22Rv1 (cell line): ENCODE data around the gene PCNX4.
A peak's percentile ranks its signal among the peaks of the same experiment; 100 is the strongest.
"Not testable (repeated sequence)": the region's sequence is repeated elsewhere in the genome, so short reads cannot be mapped to it uniquely, and the experiment has no call there.

Experiments used
- H3K27ac ChIP-seq: fragments of 450-650 bp; 2 replicates; pipeline ENCODE4 v1.5.1; 2017
- ZFX ChIP-seq: fragments of 450-650 bp; IDR thresholded peaks from 2 replicates; pipeline ENCODE4 v1.6.1; 2017; ENCODE audit warnings: antibody characterized with exemption, borderline replicate concordance
- TF ChIP-seq, protein P1 (sequence below): fragments of 450-650 bp; IDR thresholded peaks from 2 replicates; pipeline ENCODE4 v1.5.1; 2017; ENCODE audit warnings: mild to moderate bottlenecking

PCNX4 gene

DNA sequence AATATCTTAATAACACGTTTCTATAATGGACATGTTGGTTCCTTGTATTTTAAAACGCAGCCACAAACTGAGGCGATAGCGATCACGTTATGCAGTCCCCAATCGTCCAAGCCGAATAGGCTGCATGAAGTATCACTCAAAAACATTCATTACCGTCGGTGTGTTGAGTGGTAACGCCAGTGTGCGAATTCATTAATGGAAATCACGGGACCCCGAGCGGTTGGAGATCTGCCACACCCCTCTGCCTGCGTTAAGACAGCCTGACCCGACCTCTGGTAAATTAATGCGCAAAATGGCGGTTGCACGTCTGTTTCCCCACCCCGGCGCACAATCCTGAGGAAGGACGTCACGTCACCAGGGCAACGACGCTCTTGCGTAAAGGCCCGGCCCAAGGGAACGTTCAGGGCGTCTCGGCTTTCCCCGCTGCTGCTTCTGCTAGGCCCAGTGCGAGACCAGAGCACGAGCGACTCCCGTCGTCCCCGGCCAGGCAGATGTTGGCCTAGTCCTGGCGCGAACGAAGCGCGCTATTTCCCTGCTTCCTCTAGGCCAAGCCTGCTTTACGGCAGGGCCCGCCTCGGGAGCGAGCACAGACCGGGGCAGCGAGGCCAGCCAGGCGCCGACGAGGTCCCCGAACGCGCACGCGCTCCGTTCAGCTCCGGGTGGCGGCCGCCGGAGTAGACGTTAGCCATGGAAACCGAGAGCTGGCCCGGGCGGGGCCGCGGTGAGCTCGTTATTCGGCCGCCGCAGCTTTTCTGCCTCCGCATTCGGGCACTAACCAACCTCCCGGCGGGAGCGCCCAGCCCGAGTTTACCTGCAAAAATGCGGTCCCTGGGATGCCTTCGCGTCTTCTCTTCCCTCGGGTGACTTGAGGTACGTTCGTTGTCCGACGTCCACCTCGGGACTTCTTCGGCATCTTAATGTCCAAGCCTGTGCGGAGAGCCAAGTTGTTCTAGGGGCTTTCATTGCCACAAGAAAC is at the start of gene PCNX4:
Gene PCNX4, plus strand, starts transcription at position 374 of the 976 bp plus-strand sequence. CDS start 15,716 bp downstream, outside the sequence.
- H3K27ac ChIP-seq: peak within 1 kb of the TSS; percentile 99
- no peak for TF ChIP-seq ZFX
- TF ChIP-seq, protein P1, sequence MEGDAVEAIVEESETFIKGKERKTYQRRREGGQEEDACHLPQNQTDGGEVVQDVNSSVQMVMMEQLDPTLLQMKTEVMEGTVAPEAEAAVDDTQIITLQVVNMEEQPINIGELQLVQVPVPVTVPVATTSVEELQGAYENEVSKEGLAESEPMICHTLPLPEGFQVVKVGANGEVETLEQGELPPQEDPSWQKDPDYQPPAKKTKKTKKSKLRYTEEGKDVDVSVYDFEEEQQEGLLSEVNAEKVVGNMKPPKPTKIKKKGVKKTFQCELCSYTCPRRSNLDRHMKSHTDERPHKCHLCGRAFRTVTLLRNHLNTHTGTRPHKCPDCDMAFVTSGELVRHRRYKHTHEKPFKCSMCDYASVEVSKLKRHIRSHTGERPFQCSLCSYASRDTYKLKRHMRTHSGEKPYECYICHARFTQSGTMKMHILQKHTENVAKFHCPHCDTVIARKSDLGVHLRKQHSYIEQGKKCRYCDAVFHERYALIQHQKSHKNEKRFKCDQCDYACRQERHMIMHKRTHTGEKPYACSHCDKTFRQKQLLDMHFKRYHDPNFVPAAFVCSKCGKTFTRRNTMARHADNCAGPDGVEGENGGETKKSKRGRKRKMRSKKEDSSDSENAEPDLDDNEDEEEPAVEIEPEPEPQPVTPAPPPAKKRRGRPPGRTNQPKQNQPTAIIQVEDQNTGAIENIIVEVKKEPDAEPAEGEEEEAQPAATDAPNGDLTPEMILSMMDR: no peak

DNA sequence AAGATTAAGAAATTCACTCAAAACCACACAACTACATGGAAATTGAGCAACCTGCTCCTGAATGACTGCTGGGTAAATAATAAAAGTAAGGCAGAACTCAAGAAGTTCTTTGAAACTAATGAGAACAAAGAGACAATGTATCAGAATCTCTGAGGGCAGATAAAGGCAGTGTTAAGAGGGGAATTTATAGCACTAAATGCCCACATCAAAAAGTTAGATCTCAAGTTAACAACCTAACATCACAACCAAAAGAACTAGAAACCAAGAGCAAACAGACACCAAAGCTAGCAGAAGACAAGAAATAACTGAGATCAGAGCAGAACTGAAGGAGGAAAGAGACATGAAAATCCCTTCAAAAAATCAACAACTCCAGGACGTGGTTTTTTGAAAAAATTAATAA is 43.7 kb upstream of the PCNX4 start:
- not testable (repeated sequence) for H3K27ac ChIP-seq

DNA sequence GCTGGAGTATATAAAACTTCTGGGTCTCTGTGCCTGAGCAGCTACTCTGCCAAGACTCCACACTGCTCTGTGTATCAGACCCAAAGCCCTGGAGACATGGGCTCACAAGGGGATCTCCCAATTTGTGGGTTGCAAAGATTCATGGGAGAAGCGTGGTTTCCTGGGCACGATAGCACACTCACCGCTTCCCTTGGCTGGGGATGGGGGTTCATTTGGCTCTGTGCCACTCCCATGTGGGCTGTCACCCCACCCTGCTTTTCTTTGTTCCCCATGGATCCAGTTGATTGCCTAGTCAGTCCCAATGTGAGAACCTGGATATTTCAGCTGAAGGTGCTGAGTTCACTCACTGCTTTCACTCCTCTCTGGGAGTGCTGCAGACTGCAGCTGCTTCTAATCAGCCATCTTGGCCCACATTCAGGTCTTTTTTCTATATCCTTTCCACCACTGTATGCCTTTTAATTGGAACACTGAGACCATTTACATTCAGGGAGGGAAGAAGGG is 40.0 kb upstream of the PCNX4 start:
- no peak overlapping the region for H3K27ac ChIP-seq
- TF ChIP-seq, protein P1: no peak
- no peak for TF ChIP-seq ZFX

DNA sequence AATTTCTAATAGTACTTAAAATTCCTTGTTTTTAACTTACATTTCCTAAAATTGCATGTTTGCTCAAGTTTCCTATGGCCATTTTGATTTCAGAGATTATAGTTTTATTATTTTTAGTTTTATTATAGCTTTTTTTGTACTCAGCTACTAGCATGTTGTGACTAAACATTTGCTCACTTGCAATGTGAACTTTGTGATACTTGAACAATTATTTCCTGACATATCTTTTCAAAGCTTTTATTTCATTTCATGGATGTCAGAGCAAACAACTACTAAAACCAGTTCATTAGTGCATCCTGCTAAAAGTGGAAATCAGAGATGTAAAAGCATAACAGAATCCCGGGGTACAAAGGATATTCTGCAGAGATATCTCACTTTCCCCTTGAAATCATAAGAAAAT is 33.6 kb upstream of the PCNX4 start:
- no peak for TF ChIP-seq ZFX
- TF ChIP-seq, protein P1: no peak
- no peak overlapping the region for H3K27ac ChIP-seq

DNA sequence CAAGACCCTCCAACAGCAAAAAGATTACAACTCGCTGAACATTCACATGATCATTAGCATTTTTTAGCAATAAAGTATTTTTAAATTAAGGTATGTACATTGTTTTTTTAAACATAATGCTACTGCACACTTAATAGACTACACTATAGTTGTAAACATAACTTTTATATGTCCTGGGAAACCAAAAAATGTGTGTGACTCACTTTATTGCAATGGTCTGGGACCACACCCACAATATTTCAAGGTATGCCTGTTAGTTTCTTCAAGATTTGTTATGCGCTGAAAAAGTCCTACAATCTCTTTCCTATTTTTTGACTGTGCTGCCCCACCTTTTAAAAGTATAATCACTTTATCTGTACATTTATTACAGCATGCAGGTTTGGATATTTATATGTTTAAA is 30.4 kb upstream of the PCNX4 start:
- no peak for TF ChIP-seq ZFX
- TF ChIP-seq, protein P1: no peak
- no peak overlapping the region for H3K27ac ChIP-seq

DNA sequence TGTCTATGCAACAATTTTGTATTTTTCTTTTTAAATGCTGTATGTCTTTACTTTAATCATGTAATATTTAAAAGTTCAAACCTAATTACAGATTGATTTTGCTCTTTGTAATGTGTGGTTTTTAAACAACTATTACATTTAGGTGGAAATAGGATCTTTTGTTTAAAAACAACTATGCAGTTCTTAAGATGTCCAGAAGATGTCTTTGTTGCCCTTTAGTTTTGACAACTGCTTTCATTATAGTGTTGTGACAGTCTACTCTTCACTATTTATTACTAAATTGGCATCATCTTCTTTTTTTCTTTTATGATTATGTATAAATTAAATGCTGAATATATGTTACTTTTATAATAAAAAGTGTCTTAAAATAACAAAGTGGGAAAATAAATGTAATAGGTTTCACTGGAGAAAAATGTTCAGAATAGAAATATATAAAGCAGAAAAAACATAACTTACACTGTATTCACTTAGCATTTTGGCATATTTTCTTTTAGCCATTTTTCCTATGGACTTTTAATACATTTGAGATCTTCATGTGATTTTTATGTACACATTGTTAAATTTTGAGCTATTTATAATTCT is 27.1 kb upstream of the PCNX4 start:
- TF ChIP-seq ZFX: no peak
- TF ChIP-seq, protein P1: peak; percentile 41
- no peak overlapping the region for H3K27ac ChIP-seq

DNA sequence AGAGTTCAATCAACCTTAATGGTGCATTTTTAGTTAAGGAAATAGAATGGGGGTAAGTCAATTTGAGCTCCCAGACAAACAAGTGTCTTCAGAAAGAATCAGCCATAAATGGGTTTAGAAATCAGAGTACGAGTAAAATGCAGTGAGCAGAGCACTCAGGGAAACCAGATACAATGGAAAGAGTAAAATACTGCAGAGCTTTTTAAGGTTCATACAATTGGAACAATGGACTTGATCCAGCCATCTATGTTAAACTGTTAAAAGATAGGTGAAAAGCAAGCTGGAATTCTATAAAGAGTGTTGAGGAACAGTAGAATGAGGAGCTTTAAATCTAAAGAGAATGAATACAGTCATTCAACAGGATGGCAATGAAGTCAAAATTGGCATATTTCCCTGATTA is 23.8 kb upstream of the PCNX4 start:
- H3K27ac ChIP-seq: no peak overlapping the region
- TF ChIP-seq, protein P1: no peak
- TF ChIP-seq ZFX: no peak
